DMS153 treated with DMSO at 0.1 percent for 48 hours (cell line): ENCODE data around the gene RBM23.
A peak's percentile ranks its signal among the peaks of the same experiment; 100 is the strongest.
"Not testable (repeated sequence)": the region's sequence is repeated elsewhere in the genome, so short reads cannot be mapped to it uniquely, and the experiment has no call there.

Experiments
- DNase-seq: peaks from one replicate; lab custom pipeline; 2025; ENCODE audit not compliant: unreplicated experiment; lab: John Stamatoyannopoulos, UW

Gene RBM23

DNA sequence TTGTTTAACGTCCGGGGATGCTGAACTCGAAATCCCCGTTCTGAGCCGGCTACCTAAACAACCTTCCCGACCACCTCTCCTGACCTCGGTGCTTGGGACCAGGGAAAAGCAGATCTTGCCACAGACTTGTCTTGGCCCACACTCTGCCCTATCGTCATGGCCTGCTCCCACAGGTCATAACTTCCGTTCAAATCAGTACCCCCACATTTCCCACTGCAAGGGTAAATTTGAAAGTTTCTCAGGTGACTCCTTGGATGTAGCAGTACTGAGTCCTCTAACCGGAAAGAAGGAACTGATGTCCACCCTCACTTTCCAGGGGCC, 612 bp upstream of the RBM23 start:
- DNase-seq = no peak

DNA sequence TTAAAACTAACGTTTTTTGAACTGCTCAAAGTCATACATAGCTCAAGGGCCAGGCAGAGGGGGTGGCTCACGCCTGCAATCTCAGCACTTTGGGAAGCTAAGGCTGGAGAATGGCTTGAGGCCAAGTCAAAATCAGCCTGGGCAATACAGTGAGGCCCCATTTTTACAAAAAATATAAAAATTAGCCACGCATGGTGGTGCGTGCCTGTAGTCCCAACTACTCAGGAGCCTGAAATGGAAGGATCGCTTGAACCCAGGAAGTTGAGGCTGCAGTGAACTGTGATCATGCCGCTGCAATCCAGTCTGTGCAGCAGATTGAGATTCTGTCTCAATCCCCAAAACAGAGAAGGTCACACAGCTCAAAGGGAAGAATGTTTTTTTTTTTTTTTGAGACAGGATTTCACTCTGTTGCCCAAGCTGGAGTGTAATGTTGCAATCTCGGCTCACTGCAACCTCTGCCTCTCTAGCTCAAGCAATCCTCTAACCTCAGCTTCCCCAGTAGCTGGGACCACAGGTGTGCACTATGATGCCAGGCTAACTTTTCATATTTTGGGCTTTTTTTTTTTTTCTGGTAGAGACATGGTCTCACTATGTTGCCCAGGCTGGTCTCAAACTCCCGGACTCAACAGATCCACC, 2.9 kb downstream of the RBM23 start:
- DNase-seq = no peak

DNA sequence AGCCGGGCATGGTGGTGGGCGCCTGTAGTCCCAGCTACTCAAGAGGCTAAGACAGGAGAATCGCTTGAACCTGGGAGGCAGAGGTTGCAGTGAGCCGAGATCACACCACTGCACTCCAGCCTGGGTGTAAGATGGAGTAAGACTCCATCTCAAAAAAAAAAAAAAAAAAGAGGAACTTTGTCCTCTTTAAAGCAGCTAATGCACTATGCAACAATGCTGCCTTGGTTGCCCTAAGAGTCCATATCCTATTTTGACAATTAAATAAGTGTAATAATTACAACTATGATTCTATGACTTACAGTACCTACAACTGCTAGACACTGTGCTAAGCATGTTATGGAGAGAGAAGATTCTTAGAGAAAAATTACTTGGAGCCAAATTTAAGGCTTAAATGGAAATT, 4.1 kb downstream of the RBM23 start:
- not testable (repeated sequence) for DNase-seq

DNA sequence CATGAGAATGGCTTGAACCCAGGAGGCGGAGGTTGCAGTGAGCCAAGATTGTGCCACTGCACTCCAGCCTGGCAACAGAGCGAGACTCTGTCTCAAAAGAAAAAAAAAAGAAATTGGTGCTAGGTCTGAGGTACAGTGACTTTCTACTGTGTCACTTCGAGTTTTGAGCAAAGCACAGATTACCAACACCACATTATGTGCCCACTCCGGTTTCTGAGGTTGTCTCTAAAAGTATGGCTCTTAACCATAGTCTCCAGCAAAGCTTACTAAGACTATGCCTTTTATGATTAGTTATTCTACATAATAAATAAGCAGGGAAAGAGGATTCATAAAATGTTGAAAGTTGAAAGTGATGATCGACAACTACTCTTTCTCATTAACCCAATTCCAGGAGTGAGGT, 8.0 kb downstream of the RBM23 start:
- no peak for DNase-seq

DNA sequence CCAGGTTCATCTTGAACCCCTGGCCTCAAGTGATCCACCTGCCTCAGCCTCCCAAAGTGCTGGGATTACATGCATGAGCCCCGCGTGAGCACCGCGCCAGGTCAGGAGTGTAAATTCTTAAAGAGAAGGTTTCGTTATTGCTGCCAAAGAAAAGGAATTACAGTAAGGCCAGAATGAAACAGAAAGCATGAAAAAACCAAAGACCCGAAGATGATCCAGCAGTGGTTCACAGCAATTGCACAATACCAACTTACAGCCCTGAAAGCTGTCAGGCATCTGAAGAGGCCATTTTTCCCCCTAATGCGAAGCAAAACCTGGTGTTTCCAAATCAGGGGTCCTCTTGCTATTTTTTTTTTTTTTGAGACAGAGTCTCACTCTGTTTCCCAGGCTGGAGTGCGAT, 10.3 kb downstream of the RBM23 start:
- no peak for DNase-seq

DNA sequence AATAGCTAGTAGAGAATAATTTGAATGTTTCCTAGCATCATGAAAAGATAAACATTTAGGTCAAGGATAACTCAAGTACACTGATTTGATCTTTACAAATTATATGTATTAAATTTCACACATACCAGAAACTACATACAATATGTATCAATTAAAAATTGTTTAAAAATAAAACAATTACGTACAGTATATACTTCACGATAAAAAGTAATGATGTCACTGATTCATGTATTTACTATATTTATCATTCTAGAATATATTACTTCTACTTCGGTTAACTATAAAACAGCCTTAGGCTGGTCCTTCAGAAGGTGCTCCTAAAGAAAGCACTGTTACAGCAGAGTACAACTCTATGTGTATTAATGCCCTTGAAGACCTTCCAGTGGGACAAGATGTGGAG, 11.5 kb downstream of the RBM23 start:
- DNase-seq = no peak

DNA sequence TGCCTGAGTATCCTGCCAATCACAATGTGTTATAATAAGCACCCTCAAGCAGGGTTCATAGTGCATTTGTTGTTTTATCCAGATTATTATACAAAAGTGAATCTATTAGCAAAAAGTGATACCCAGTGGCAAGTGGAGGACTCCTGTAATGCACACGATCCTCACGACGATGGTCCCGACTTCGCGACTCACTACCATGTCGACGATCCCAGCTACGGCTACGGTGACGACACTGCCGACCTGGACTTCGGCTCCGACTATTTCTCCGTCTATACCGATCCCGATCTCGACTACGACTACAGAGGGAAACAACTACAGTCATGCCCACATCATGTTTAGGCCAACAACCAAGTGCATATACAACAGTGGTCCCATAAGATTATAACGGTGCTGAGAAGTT, 12.9 kb downstream of the RBM23 start:
- no peak for DNase-seq

DNA sequence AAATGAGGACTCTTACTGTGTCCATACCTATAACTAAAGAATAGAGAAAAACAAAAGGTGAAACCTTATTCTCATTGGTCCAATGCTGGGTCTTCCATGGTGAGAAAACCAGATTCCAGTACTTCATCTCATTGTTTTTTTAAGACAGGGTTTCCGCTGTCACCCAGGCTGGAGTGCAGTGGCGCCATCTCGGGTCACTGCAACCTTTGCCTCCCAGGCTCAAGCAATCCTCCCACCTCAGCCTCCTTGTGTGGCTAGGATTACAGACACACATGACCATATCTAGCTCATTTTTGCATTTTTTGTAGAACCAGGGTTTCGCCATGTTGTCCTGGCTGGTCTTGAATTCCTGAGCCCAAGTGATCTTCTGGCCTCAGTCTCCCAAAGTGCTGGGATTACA, 13.3 kb downstream of the RBM23 start:
- no peak for DNase-seq

DNA sequence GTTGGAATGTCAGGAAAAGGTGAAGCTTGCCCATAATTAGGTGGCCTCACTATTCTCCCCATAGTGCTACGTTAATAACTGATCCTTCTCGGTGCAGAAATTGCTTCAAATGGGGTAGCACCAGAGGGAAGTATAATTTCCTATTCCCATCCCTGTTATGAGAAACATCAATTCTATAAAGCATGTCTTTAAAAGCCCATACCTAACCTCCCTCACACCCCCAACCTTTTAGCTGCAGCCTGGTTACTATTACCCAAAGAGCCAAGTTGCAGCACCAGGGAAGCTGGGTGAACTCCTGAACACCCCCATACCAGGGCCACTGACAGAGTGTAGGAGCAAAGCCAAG, 15.2 kb downstream of the RBM23 start:
- DNase-seq = no peak

DNA sequence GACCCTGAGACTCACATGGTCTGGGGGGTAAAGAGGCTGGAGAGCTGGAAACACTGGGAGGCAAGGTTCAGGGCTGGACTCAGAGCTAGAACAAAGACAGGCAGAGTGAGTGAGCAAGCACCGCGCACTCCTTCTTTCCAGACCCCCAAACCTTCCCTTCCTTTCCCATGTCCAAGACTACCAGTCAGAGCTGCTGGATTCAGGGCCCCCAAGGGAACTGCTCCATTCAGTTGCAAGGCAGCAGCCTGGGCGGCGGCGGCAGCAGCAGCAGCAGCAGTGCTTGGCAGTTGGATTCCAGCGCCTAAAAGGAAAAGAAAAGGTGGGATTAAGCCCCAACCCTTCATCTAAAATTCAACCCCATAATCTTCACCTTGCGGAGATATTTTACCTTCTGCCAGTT, 17.1 kb downstream of the RBM23 start:
- DNase-seq = no peak

DNA sequence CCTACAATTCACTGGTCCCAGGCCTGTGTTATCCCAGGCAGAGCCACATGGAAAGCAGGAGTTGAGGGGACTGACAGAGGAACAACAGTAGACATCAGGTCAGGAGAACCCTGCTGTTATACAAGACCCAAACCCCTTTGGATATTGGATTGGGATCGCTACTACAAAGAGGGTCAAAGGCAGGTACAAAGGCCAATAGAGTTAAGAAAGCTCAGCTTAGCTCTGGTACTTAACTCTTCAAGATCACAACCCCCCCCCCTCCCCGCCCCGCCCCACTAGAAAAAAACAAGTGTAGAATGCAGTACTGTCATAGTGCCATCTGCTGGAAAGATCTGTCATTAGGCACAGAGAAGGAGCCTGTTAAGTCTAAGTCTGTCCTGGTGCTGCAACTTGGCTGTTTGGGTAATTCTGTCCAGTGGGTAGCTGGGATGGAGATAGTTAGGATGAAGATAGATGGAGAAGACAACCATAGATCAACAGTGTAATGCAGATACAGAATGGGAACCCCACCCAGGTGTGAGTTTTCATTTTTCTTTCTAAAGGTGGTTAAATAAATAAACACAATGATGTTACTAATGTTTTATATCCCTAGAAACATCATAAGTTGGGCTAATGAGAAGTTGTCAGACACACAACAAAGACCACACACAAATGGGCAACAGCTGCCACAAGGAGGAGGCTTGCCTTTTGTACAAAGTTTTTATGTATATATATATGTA, 18.7 kb downstream of the RBM23 start:
- peak; percentile 23 for DNase-seq

DNA sequence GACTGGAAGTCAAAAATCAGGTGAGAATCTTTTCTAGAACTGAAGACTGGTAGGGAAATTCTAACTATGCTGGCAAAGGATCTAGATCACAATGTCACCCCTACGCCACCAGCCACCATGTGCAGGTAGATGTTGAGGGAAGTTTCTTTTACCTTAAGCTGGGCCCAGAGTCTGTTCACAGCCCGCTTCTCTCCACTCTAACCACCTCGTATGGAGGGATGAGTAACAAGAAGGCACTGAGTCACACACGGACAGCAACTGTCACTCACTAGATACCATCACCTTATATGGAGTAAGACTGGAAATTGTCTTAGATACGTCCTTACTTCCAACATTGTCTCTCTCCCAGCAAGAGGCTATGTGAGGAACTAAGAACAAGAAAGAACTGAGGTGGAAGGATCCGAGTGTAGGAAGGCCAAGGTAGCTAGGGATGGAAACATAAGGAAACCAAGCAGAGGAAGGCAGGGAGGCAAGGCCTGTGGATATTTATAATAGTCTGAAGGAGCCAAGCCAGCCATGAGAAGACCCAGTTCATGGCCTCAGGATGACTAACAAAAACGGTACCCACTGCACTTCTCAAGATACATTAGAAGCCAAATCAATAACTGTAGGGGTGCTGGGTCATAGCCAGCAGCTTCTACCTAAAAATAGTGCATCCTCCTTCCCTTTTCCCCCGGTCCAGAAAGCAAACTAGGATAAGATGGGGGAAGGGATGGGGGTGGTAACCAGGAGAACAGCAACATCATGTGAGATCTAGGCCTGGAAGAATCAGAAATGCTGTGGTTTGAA, 20.5 kb downstream of the RBM23 start:
- DNase-seq = no peak

DNA sequence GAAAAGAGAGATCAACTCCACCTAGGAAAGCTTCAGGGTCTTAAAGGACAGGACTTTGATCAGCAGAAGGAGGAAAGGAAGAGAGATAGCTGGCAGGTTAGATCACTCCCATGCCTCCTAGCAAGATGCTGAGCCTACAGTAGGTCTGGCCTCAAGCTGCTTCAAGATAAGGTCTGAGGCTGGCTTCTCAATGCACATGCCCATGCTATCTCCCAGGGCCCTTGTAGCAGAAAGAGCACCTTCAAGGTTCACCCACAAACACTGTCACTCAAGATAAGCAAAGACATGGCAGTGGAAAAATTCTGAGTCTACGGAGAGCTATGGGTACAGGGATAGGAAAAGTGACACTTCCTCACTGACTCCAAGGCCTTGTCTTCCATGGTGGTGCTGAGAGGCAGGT, 21.6 kb downstream of the RBM23 start:
- DNase-seq = no peak

DNA sequence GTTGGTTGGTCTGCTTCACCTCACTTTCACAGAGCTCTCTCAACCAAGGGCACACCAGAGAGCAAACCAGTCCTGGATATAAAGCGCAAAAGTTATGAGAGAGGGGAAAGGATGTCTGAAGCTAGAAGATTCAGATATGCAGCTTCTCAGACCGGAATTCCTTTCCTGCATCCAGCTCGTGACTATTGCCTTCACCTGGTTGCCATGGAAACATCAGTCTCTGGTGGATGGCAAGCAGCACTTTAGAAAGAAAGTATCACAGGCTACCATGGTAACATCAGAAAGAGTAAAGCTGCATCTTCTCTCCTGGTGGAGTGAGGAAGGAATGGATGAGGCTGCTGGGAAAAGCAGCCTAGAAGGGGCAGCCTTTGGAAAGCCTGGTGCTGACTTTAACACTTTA, 22.2 kb downstream of the RBM23 start:
- DNase-seq = no peak

DNA sequence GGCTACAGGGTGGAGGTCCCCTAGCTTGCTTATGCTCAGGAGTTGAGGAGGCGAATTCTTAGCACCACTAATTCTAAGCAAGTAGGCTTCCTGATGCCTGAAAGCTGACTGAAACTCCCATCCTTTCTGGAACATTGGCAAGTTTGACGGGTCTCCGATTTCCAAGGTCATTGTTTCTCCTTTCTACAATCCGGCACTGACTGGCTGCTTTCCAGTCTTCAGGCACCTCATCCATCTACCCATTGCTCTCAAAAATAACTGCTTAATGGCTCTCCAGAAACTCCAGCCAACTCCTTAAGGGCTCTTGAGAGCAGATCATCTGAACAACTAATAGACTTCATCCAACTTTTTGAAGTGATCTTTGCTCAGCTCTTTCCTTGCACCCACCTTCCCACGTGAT, 22.6 kb downstream of the RBM23 start:
- DNase-seq = no peak

DNA sequence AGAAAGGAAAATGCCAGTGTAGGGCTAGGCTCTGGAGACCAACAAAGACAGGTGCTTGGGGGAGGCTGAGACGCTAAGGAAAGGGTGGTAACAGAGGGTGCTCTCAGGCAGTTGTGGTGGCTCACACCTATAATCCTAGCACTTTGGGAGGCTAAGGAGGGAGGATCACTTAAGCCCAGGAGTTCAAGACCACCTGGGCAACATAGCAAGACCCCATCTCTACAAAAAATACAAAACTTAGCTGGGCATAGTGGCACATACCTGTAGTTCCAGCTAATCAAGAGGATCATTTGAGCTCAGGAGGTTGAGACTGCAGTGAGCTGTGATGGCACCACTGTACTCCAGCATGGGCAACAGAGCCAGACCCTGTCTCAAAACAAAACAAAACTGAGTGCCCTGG, 23.5 kb downstream of the RBM23 start:
- DNase-seq = no peak

DNA sequence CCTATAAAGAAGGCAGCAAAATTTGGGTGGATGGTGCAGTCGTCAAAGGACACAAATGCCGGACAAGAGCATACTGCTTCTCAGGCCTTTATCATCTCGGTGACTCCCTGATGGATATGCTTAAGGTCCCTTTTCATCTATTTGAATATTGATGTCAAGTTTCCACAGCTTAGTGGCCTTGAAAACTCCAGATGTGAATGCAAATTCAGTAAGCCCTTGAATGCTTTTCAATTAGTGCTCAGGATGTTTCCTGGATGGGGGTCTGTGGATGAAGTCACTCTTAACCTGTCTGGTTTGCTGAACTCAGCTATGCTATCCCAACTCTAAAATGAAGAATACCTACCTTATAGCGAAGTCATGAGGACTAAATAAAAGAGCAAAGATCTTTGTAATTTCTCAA, 25.2 kb downstream of the RBM23 start:
- DNase-seq = no peak

DNA sequence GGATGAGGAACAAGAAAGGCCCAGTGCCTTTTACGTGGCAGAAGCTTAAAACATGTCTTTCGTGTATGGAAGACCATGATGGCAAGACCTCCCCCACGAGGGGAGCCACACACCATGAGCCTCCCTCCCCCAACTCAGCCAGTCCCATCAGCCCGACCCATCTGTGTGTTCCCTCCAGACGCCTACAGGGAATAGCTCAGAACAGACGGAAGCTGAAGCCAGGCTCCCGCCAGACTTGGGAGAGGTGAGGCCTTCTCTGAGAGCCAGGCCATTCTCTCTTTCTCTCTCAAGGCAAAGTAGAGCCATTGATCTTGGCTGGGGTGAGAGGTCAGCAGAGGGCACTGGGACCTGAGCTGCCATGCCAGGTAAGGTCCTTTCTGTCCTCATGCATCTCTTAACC, 26.5 kb downstream of the RBM23 start:
- no peak for DNase-seq

DNA sequence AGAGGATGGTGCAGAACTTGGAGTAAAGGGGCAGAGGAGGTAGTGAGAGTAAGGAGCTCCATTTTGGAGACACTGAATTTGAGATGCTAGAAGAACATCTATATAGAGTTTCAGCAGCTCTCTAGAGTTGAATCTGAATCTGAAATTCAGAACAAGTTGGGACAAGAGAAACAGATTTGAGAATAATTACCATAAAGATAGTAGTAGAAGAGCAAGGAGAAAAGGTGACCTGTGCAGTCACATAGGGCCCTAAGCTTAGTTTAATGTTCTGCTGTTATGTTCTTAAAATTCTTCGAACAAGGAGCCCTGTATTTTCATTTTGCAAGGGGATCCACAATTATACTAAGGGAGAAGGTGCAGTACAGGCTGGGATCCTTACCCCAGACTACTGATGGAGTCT, 28.5 kb downstream of the RBM23 start:
- DNase-seq = no peak

DNA sequence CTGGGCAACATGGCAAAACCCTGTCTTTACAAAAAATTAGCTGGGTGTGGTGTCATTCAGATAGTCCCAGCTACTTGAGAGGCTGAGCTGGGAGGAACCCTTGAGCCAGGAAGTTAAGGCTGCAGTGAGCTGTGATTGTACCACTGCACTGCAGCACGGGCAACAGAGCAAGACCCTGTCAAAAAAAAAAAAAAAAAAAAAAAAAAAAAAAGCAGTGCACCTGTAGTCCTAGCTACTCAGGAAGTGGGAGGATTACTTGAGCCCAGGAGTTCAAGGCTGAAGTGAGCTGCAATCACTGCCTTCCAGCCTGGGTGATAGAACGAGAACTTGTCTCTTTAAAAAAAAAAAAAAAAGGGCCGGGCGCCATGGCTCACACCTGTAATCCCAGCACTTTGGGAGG, 30.3 kb downstream of the RBM23 start:
- DNase-seq = no peak

DNA sequence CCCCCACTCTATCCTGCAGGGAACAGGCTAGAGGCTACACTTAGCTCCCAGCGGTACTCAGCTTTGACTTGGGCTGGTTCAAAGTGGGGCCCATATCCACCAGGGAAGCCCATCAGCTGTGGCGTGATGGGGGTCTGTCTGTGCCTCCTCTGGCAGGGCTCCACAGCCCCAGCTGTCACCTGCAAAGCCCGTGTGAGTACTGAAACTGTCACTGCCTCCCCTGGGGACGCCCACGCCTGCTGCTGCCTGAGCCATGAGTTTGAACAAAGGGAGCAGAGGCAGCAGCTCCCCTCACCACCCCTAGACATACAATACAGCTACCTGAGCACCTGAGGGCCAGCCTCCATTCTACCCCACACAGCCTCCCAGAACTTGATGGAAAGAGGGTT, 31.0 kb downstream of the RBM23 start:
- no peak for DNase-seq

DNA sequence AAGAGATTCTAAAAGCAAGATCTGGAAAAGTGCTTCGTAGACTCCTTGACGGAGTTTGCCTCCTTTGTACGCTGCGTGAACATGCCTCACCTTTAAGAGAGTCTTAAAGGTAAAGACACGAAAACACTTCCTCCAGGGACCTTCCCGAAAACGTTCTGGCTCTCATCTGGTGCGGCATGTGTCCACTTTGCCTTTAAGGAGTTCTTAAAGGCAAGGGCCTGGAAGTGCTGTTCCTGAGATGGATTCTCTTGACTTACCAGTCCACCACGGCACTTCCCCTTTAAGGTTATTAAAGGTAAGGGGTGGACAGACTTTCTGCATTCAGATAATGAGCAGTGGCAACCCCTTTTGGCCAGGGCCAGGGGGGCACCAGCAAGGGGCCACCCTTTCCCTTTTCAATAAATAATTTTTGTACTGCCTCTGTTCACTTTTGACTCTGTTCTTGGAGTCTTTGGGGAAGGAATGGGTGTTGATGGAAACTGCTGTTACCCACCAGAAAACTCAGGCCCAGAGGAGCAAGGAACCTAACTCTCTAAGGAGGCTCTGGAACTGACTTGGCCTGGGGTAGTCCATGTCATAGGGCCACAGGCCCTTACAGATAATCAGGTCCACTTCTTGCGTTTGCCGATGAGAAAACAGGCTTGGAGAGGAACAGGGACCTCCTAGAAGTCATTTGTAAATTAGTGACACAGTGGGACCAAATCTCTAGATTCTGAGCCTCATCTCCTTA, 31.5 kb downstream of the RBM23 start:
- peak; percentile 76 for DNase-seq
